GM19043 (cell line): ENCODE measurements around the gene ROBO1.

Source experiments
- ATAC-seq: cut with Tn5 transposase; IDR thresholded peaks from one replicate; pipeline ENCODE4 v1.9.1; 2021; ENCODE audit warnings: low read depth; ENCODE audit not compliant: unreplicated experiment

ROBO1 gene

DNA sequence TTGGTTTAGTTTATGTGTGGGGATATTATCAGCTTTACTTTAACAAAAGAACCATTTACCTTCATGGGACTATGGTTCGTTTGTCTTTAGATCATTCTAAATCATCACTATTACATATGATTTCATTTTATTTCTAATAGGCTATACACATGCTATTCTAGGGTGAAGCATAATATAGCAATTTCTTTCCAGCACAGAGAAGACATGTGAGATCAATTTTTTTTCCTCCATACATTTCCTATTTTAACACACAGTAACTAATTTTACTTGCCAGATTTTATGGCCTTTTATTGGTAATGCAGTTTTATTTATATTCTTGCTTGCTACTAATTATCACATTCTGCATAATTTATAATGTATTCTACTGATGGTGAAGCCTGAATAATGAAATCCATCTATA lies 287.1 kb downstream of the ROBO1 start:
- no peak for ATAC-seq

DNA sequence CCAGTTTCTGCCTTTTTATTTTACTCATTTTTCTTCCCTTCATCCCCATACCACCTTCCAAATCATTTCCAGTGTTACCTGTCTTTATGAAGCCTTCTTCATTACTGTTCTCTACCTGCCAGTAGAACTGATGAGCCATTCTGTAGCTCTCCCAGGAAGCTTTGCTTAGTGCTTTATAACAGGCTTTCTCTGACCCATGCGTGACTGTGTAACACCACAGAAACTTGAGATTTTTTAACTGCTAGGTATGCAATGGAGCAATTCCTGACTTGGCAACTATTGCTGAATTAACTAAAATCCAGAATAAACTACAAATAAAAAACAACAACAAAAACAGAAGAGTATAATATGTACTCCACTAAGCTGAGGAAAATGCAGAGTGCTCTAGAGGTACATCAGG lies 289.2 kb downstream of the ROBO1 start:
- ATAC-seq: no peak

DNA sequence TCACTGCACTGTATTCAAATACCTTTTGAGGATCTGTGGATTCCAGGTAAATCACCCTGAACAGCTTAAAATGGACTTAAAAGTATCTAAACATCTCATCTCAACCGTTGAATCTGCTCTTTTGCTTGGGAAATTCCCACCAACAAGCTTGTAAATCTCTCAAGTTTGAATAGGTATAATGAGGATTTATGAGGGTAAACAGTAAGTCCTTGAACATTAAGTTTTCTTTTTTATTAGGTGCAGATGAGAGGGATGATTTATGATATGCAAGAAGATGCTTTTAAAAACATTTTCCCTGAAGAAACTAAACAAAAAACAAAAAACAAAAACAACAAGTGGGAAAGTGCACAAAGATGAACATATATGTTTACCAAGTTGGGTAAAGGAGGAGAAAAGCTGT lies 290.6 kb downstream of the ROBO1 start:
- ATAC-seq: no peak

DNA sequence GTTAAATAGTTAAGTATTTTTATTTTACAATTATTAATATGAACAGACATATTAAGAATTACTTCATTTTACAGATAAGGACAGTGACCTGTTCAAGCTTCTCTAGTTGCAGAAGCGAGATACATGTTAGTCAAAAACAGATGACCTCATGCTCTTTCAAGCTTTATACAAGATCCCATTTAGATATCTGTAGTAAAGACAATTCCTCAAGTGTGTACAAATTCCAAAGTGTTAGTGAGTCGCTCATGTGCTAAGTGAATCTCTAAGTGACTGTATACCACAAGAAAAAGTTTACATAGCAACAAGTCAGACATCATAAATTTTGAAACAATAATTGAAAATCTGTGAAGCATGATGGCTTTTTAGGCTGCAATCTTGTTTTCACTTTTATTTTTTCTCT lies 293.8 kb downstream of the ROBO1 start:
- ATAC-seq: no peak

DNA sequence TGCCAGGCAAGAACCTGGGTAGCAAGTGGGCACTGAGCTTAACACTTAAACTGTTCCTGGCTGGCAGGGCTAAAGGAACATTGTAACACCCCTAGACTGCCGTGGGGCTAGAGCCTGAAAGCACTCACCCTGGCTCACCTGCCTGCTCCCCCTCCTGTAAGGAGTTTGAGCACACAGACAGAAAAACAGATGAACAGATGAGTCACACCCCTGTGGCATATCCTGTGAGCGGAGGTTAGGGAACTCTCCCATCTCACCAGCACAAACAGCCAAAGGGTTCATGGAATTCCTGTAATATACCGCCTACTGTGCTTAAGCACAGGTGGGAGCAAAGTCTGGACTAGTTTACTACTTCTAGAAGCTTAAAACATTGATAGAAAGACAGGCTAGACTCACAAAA lies 300.1 kb downstream of the ROBO1 start:
- no peak for ATAC-seq

DNA sequence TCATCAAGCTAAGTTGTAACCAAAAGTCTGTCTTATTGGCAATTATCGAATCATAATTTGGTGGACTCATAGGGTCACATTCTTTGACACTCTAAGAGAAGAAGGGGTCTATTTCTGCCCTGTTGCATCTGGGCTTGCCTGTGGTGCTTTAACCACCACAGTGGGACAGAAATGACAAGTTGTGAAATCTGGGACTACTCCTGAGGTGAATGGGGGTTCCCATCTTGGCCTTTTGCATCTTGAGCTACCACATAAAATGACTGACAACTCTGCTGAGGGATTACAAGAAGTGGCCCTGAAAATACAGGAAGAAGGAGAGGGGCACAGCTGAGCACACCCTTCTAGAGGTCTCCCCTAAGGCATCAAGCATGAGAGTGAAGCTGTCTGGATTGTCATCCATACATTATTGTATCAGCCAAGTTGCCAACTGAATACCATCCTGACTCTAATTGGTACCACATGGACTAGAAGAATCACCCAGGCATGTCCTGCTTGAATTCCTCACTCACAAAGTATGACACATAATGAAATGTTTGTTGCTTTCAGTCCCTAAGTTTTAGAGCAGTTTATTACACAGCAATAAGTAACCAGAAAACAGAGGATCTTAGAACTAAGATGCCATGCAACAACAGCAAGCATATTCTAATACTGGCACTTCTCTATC lies 306.5 kb downstream of the ROBO1 start:
- ATAC-seq: no peak

DNA sequence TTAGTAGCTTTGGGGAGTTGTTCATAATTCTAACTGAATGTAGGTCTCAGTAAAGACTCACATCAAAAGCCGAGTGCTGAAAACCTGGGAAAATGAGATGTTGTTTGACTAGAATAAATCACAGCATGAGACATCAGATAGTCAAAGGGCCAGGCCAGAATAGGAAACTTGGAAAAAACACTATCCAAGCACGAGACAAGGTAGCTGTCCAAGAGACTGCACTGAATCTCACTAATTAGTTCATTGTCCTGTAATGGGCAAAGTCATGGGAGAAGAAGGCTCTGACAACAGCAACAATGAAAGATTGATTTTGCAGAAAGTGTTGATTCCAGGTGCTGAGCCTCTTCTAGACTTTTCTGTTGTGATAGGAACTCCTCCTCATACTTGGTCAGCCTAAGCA lies 314.2 kb downstream of the ROBO1 start:
- ATAC-seq: no peak

DNA sequence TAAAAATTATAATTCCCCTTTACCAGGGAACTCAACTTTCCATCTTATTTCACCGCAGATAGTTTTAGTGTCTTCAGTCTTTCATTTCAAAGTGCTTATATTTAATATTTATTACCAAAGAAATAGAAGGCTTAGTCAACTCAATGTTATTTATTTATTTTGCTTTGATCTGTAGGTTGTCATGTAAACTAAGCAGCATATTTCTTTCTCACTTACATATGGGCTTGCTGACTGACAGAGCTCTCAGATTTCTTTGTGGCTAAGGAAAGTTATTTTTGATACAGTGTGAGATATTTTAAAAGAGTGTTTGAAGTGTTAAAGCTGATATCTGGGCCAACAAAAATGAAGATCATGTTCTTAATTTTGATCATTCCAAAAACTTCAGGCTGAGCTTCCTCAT lies 331.4 kb downstream of the ROBO1 start:
- ATAC-seq: no peak

DNA sequence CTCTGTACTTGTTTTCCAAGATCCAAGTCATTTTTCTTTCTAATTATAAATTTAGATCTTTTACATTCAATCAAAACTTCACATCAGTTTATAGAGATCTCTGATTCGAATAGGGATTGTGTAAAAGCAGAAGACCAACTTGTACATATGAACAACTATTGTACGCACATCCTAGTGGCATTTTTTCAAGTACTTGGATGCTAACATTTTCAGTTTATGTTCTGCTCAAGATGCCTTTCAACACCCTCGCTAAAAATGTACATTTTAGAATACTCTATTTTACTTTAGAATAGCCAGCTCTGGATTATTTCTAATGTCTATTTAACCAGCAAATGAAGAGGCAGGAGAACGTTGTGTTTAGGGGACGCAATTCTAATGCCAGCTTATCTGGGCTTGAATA lies 340.7 kb downstream of the ROBO1 start:
- ATAC-seq: no peak

DNA sequence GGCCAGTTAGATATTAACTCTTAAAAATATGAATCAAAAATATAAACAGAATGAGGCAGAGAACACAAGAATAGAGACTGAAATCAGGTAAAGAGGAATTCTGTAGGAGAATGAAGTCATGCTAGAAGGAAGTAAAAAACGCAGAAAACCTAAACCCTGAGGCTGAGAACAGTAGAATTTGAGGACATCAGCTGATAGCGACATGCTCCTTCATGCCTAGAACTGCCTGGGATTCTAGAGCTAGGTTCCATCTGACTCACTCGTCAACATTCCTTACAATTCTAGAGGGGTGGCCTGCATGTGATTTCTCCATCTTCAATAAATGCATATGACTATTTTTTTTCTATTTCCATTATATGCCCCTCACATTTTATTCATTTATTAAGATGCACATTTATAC lies 343.0 kb downstream of the ROBO1 start:
- no peak for ATAC-seq

DNA sequence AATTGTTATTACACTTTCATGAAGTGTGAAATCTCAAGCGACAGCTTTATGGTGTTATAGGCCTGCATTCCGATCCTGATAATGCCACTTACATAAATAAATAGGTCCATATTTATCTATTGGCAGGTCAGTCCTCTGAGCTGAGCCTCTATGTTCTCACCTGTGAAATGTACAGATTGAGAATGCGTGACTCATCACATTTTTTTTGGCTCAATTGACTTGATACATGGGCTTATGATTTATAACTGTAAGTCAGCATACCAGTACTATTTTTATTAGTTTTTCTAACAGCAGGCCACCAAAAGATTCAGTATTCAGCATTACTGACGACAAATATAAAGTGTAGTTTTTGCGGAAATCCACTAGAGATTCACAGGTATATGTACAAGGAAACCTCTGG lies 344.4 kb downstream of the ROBO1 start:
- no peak for ATAC-seq

DNA sequence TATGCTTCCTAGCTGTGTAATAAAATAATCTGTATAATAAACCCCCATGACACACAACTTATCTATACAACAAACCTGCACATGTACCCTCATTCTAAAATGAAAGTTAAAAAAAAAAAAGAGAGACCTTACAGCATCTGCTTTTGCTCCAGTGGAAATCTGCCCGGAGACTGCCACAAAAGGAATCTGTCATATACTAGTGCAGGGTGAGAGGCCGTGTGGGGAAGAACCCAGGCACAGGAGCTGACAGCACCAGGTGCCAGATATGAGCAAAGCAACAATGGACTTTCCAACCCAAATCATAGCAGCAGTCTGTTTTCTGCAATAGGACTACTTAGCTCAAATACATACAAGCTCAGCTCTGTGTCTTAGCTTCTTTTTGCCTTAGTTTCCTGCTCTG lies 346.5 kb downstream of the ROBO1 start:
- no peak for ATAC-seq

DNA sequence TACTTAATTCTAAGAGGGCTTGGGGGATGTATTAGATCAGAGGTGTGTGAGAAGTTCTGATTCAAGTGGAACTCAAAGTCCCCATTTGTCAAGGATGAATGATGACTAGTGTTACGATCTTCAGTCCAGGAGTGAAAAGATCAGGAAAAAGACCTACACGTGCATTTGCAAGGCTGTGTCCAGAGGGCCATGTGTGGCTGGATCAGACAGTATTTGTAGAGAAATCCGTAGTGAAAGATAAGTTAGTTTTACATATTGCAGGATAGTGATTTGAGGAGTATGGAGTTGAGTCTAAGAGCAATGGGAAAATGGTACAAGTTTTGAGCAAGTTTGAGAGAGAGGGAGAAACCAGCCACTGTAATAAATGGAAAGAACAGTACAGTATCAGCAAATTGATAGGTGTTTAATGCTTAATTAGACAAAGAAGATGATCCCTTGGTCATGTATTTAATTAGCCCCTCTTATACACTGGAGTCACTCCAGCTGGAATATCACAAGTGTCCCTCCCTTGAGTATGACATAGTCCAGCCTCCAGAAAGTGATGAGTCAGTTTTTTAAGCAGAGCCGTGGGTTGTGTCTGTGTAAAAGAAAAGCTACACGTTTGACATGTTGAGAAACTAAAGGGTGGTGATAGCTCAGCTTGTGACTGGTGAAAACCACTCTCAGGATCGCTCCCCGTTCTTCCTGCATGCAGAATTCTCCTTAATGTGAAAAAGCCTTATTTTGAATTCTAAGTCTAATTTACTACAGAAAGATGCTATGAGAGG lies 348.8 kb downstream of the ROBO1 start:
- ATAC-seq: no peak

DNA sequence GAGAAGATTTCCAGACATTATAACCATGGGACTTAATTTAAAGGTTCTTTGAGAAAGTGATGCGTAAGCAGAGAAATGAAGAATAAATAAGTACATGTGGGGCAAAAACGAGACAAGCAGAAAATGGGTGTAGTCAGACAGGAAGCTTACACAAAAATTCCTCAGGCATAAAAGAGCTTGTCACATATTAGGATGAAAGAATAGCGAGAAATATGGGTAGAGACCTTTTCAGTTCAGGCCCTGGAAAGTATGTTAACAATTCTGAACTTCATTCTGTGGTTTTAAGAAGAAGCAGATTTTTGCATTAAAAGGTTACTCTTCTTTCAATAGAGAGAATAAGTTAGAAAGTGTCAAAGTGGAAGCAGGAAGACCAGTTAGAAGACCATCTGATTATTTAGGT lies 352.4 kb downstream of the ROBO1 start:
- no peak for ATAC-seq

DNA sequence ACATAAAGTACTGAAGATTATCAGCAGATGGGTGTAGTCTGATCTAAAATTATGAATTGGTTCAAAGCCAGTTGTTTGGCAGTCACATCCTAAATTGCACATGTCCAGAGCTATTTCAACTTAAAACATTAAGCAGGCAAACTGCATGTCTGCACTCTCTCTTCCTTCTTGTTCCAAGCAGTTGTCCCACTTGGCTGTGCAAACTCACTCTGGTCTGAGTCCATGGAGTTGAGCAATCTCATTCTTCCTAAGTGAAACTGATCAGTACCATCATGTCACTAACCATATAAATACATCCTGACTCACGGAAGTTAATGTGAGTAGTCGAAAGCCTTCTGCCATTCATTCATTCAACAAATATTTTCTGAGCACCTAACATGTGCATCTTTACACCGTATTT lies 353.0 kb downstream of the ROBO1 start:
- no peak for ATAC-seq

DNA sequence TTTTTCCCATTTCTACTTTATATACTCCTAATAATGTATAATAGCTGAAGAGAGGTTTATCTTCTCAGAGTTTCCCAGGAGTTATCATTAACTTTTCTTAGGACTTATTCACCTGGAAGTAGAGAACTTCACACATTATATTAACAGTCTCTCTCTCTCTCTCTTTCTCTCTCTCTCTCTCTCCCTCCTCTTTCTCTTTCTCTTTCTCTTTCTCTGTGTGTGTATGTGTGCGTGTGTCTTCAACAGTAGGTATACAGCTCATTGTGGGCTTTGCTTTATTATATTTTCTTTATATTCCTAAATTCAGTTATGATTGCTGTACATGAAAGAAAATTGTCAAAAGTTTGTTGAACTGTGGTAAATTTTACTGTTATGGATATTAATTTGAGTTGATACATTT lies 353.8 kb downstream of the ROBO1 start:
- no peak for ATAC-seq

DNA sequence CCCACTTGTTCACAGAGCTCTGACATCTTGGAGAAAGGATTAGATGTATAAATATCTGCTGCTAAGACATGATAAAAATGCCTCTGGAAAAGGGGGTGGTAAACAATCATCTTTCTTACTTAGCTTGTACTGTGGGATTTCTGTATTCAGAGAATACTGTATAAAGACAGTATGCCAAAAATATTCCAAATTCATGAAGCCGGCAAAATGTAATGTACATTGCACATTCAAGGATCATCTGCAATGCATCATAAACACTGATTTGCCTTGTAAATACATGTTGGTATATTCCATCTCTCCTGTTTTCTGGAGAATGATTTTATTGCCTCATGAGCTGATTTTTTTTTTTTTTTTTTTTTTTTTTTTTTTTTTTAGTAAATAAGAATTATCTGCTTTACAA lies 355.3 kb downstream of the ROBO1 start:
- no peak for ATAC-seq

DNA sequence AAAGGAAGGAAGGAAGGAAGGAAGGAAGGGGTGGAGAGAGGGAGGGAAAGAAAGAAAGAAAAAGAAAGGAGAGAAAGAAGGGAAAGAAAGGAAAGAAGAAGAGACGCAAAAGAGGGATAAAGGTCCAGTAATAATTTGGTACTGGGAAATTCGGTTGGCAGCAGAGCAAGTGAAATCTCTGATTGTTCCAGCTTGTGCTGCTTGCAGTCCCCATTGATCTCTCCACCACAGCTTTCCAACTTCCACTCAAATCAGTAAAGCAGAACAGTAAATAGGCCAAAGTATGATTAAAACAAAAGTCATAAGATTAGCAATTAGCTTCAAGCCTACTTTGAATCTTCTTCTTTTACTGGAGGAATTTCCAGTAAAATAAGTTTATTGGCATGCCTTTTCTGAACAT lies 357.2 kb downstream of the ROBO1 start:
- ATAC-seq: no peak

DNA sequence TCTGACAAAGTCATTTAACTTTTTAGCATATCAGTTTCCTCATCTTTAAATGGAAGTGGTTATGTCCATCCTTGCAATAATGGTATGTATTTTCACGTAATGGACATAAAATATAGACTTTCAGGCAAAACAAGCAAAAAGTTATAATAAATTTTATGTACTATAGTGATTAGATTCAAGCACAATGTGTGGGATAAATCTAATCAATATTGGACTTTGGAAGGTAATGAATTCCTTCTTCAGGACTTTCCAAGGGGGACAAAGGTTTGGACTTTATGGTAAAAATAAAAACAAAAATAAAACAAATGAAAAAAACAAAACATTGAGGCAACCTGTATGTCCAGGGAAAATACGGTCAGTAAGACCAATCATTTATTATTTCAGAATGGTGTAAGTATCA lies 357.7 kb downstream of the ROBO1 start:
- no peak for ATAC-seq

DNA sequence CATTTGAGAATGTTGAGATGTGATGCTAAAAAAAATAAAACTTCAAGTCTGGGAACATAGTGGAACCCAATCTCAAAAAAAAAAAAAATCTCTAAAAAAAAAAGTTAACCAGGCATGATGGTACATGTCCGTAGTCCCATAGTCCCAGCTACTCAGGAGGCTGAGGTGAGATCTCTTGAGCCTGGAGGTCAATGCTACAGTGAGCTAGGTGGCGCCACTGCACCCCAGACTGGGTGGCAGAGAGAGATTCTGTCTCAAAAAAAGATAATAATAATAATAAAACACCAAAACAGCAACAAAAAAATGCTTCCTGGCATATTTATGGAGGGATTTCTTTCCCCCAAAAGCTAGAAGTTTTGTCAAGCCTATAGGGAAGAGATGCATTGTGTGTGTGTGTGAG lies 361.6 kb downstream of the ROBO1 start:
- ATAC-seq: no peak

DNA sequence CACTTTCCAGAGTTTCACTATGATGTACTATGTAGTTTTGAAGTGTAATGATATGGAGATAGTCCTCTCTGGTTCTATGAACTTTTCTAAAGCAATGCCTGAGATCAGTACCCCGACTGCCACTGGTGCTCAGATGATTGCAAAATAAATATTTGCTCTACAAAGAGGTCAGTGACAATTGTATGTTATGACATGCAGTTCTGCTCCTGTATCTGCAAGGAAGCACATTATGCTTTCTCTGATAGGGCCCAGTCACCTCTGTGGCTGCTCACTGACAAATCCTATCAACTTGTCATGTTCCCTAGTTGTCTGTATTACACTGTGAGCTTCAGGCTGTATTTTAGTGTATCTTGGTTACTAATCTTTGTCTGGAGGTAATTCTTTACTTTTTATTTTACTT lies 362.6 kb downstream of the ROBO1 start:
- ATAC-seq: no peak

DNA sequence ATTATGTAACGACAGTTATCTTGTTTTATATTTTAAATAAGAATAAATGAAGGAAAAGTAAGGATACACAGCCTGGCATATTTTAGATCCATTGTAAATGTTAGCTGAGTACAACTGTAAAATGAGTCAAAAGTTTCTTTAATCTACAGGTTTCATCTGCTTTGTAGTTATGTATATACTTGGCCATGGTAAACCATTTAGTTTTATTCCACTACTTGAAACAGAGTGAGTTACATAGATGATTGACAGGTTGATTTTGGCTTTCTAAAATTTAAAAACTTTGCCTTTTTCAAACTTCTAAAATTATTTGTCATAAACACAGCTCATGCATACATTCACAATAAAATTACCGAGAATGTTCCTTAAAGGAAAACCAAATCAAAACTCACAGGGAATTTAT lies 371.2 kb downstream of the ROBO1 start:
- no peak for ATAC-seq

DNA sequence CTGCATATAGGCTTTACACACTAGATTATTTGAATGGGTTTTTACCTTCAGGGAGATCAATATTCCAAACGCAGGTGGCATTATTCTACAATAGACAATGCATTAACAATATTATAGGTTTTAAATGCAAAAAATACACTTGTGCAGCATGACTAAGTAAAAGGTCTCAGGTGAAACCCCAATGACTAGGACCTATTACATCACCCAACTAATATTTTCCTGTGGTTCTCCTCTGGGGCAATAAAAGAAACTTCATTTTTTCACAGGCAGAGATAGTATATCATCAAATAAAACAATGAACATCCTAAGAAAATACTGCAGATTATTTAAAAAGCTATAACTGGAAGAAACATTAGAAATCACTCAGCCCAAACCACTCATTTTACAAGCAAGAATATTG lies 375.3 kb downstream of the ROBO1 start:
- ATAC-seq: no peak
